Measurements from ENCODE around the gene ZFP64. TPM values are rescaled to one million over a fixed set of nuclear protein-coding genes. Genes with fewer than 3 reads are reported as not detected.

The ZFP64 gene
- total RNA-seq, 3 donors from 2014 or later (not counting 1 experiment from before 2014, with no cell fraction given): 11.7 to 14.8 (median 13.9) TPM

DNA sequence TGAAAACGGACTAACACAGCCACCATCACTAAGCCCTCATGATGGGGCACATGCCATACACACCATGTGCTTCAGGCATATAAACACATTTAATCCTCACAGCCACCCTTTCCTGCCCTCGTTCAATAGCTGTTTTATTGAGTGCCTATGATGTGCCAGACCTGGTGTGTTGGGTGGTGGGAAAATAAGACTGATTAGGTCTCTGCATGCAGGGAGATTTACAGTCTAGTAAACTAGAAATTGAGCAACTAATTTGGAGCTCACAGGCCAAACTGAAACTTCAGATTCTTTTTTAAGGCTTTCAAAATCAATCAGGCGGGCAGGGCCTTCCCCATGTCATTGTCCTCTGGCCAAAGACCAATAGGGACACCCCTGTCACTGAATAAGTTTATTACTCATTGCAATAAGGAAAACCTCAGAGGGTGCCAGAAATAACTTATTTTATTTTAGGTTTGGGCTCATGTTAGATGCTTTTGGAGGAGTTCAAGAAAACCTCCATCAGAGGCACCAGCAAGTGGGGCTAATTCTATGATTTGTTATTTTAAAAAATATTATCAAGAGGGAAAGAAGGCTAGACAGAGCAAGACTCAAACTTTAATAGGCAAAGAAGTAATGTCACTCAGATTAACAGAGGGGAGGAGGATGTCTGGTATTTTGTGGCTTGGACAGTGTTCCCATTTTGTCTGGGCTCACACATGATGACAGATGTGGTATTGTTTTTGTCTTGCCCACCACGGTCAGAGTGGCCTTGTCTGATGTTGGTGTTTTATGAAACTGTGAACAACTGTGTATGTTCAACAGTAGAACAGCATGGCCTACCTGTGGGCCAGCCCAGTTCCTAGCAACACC, 12.0 kb downstream of the ZFP64 start:
- H3K4me1 Mint-ChIP-seq: peaks cover 0 to 7% of the 10 kb centered on the region in 2 donors
- ATAC-seq (no peak), DNase-seq (no peak)
- H3K27ac Mint-ChIP-seq: no peak overlapping the region
- no peaks in the 10 kb centered on the region for H3K9me3 ChIP-seq (ENCODE audit: control insufficient read depth, insufficient read depth, low read length)
- WGBS (ENCODE audit: insufficient coverage): 45% methylated on average over 4 of the region's 4 CpGs
- peaks cover 6% of the 10 kb centered on the region for H3K36me3 ChIP-seq (ENCODE audit: control insufficient read depth, insufficient read depth, low read length)
- H3K27ac ChIP-seq (ENCODE audit: low read length): no peak overlapping the region
- TF ChIP-seq, protein P1, sequence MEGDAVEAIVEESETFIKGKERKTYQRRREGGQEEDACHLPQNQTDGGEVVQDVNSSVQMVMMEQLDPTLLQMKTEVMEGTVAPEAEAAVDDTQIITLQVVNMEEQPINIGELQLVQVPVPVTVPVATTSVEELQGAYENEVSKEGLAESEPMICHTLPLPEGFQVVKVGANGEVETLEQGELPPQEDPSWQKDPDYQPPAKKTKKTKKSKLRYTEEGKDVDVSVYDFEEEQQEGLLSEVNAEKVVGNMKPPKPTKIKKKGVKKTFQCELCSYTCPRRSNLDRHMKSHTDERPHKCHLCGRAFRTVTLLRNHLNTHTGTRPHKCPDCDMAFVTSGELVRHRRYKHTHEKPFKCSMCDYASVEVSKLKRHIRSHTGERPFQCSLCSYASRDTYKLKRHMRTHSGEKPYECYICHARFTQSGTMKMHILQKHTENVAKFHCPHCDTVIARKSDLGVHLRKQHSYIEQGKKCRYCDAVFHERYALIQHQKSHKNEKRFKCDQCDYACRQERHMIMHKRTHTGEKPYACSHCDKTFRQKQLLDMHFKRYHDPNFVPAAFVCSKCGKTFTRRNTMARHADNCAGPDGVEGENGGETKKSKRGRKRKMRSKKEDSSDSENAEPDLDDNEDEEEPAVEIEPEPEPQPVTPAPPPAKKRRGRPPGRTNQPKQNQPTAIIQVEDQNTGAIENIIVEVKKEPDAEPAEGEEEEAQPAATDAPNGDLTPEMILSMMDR (IDR thresholded peaks at IDR 0.05): no peak
- H3K9me3 Mint-ChIP-seq: no peaks in the 10 kb centered on the region
- no peaks in the 10 kb centered on the region for H3K27me3 Mint-ChIP-seq (ENCODE audit: low read depth in 2 of 2)
- H3K4me3 ChIP-seq (ENCODE audit: low read length): no peak overlapping the region
- H3K4me3 Mint-ChIP-seq: no peak overlapping the region
- H3K4me1 ChIP-seq (ENCODE audit: control insufficient read depth, insufficient read depth, low read length): no peaks in the 10 kb centered on the region
- H3K27me3 ChIP-seq (ENCODE audit: control insufficient read depth, insufficient read depth, low read length): no peaks in the 10 kb centered on the region
- intact Hi-C loops (cut with micrococcal nuclease): no loop called here
- H3K36me3 Mint-ChIP-seq: no peaks in the 10 kb centered on the region

DNA sequence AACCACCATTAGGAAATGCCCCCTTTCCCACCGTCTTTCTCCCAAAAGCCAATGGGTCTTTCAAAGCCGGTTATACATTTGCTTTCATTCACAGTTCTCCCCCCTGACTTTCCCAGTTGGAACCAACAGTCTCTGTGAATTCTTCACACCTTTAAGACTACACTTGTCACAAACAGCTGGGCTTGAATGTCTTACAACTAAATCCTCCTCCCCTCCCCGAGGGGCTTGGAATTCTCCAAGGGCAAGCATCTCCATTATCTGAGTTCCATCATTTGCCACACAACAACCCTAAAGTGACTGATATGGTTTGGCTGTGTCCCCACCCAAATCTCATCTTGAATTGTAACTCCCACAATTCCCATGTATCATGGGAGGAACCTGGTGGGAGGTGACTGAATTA, 12.9 kb downstream of the ZFP64 start:
- H3K4me3 ChIP-seq (ENCODE audit: low read length): no peak overlapping the region
- no peak overlapping the region for H3K27ac ChIP-seq (ENCODE audit: low read length)
- H3K9me3 ChIP-seq (ENCODE audit: control insufficient read depth, insufficient read depth, low read length): no peaks in the 10 kb centered on the region
- Mint-ChIP-seq H3K9me3 (no peaks in the 10 kb centered on the region), H3K4me1 (peaks cover 0 to 7% of the 10 kb centered on the region in 2 donors), H3K36me3 (no peaks in the 10 kb centered on the region), H3K4me3 (no peak overlapping the region), H3K27ac (no peak overlapping the region), H3K27me3 (ENCODE audit: low read depth in 2 of 2) (no peaks in the 10 kb centered on the region)
- no peak for ATAC-seq
- no peaks in the 10 kb centered on the region for H3K4me1 ChIP-seq (ENCODE audit: control insufficient read depth, insufficient read depth, low read length)
- H3K36me3 ChIP-seq (ENCODE audit: control insufficient read depth, insufficient read depth, low read length): peaks cover 6% of the 10 kb centered on the region
- no peak for DNase-seq
- 94% methylated on average over 3 of the region's 3 CpGs for WGBS (ENCODE audit: insufficient coverage)
- intact Hi-C loops (cut with micrococcal nuclease): no loop called here
- TF ChIP-seq, protein P1 (IDR thresholded peaks at IDR 0.05): no peak
- no peaks in the 10 kb centered on the region for H3K27me3 ChIP-seq (ENCODE audit: control insufficient read depth, insufficient read depth, low read length)

DNA sequence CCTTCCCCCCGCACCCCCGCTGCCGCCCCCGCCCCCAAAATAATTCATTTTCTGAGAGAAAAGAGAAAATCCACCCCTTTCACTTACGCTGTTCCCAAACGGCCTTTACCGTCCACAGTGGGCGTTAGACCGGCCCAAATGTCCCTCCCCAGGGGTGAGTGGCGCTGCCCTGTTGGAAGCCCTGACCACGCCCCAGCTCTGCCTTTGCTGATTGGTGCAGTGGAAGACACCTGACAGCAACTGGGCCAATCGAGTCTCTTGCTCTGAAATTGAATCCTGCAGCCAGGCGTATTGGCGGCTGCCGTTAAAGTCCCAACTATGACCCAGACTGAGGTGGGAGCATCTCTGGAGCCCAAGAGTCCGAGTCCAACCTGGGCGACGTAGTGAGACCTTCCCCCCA, 15.7 kb downstream of the ZFP64 start:
- H3K4me3 Mint-ChIP-seq: no peak overlapping the region
- no peak for ATAC-seq
- H3K4me1 ChIP-seq (ENCODE audit: control insufficient read depth, insufficient read depth, low read length): no peaks in the 10 kb centered on the region
- TF ChIP-seq, protein P1 (IDR thresholded peaks at IDR 0.05): no peak
- H3K36me3 Mint-ChIP-seq: no peaks in the 10 kb centered on the region
- H3K27ac Mint-ChIP-seq: no peak overlapping the region
- no peaks in the 10 kb centered on the region for H3K9me3 Mint-ChIP-seq
- intact Hi-C loops (cut with micrococcal nuclease): no loop called here
- H3K9me3 ChIP-seq (ENCODE audit: control insufficient read depth, insufficient read depth, low read length): no peaks in the 10 kb centered on the region
- no peak overlapping the region for H3K4me3 ChIP-seq (ENCODE audit: low read length)
- no peak for DNase-seq
- no peaks in the 10 kb centered on the region for H3K36me3 ChIP-seq (ENCODE audit: control insufficient read depth, insufficient read depth, low read length)
- H3K27ac ChIP-seq (ENCODE audit: low read length): no peak overlapping the region
- H3K27me3 Mint-ChIP-seq (ENCODE audit: low read depth in 2 of 2): no peaks in the 10 kb centered on the region
- WGBS (ENCODE audit: insufficient coverage): 97% methylated on average over 18 of the region's 18 CpGs
- H3K27me3 ChIP-seq (ENCODE audit: control insufficient read depth, insufficient read depth, low read length): no peaks in the 10 kb centered on the region
- H3K4me1 Mint-ChIP-seq: peaks cover 0 to 16% of the 10 kb centered on the region in 2 donors
